ENCODE data around the gene COMMD1.
"Not testable (repeated sequence)": the region's sequence is repeated elsewhere in the genome, so short reads cannot be mapped to it uniquely, and the experiment has no call there.

COMMD1 gene

GRCh38 chr2:62074233-62074632 lies 168.8 kb downstream of the COMMD1 start:
- DNase-seq (ENCODE audit: low read depth): no peak

- no peak for DNase-seq (ENCODE audit: low read depth)
These were observed 171.6 kb downstream of the COMMD1 start for GRCh38 chr2:62076980-62077638.

- DNase-seq (ENCODE audit: low read depth): no peak
These were observed 179.3 kb downstream of the COMMD1 start for GRCh38 chr2:62084801-62085200.

- no peak for DNase-seq (ENCODE audit: low read depth)
These were observed 184.2 kb downstream of the COMMD1 start for GRCh38 chr2:62089658-62090057.

GRCh38 chr2:62091471-62091870 lies 186.0 kb downstream of the COMMD1 start:
- no peak for DNase-seq (ENCODE audit: low read depth)

- no peak for DNase-seq (ENCODE audit: low read depth)
These were observed 193.6 kb downstream of the COMMD1 start for GRCh38 chr2:62099050-62099449.

- DNase-seq (ENCODE audit: low read depth): no peak
These were observed 194.2 kb downstream of the COMMD1 start for GRCh38 chr2:62099523-62100175.

- DNase-seq (ENCODE audit: low read depth): no peak
These were observed 196.4 kb downstream of the COMMD1 start for GRCh38 chr2:62101886-62102285.

GRCh38 chr2:62102402-62102920 lies 197.0 kb downstream of the COMMD1 start:
- DNase-seq (ENCODE audit: low read depth): no peak

GRCh38 chr2:62109554-62109953 lies 204.1 kb downstream of the COMMD1 start:
- DNase-seq (ENCODE audit: low read depth): no peak

GRCh38 chr2:62110415-62111025 lies 205.0 kb downstream of the COMMD1 start:
- DNase-seq (ENCODE audit: low read depth): no peak

- DNase-seq (ENCODE audit: low read depth): no peak
These were observed 206.7 kb downstream of the COMMD1 start for GRCh38 chr2:62112179-62112578.

- DNase-seq (ENCODE audit: low read depth): no peak
These were observed 209.1 kb downstream of the COMMD1 start for GRCh38 chr2:62114564-62114963.

- DNase-seq (ENCODE audit: low read depth): no peak
These were observed 211.5 kb downstream of the COMMD1 start for GRCh38 chr2:62116983-62117382.

- no peak for DNase-seq (ENCODE audit: low read depth)
These were observed 212.7 kb downstream of the COMMD1 start for GRCh38 chr2:62118160-62118559.

- DNase-seq (ENCODE audit: low read depth): no peak
These were observed 214.0 kb downstream of the COMMD1 start for GRCh38 chr2:62119311-62119974.

- DNase-seq (ENCODE audit: low read depth): not testable (repeated sequence)
These were observed 220.8 kb downstream of the COMMD1 start for GRCh38 chr2:62126239-62126638.

- DNase-seq (ENCODE audit: low read depth): no peak
These were observed 227.9 kb downstream of the COMMD1 start for GRCh38 chr2:62133320-62133823.

GRCh38 chr2:62136956-62137830 lies 231.7 kb downstream of the COMMD1 start:
- no peak for DNase-seq (ENCODE audit: low read depth)

GRCh38 chr2:62140426-62141141 lies 235.1 kb downstream of the COMMD1 start:
- no peak for DNase-seq (ENCODE audit: low read depth)

Measured in activated T-cell treated with anti-CD3 and anti-CD28 coated beads for 1 hour (primary cell).